AML-193 (cell line): ENCODE measurements around the gene SRRM5.
"Not testable (repeated sequence)": the region's sequence is repeated elsewhere in the genome, so short reads cannot be mapped to it uniquely, and the experiment has no call there.

Source experiments
- DNase-seq, 2 experiments: peaks; one replicate each; lab custom pipeline; 2025; lab: John Stamatoyannopoulos, UW

SRRM5 gene

DNA sequence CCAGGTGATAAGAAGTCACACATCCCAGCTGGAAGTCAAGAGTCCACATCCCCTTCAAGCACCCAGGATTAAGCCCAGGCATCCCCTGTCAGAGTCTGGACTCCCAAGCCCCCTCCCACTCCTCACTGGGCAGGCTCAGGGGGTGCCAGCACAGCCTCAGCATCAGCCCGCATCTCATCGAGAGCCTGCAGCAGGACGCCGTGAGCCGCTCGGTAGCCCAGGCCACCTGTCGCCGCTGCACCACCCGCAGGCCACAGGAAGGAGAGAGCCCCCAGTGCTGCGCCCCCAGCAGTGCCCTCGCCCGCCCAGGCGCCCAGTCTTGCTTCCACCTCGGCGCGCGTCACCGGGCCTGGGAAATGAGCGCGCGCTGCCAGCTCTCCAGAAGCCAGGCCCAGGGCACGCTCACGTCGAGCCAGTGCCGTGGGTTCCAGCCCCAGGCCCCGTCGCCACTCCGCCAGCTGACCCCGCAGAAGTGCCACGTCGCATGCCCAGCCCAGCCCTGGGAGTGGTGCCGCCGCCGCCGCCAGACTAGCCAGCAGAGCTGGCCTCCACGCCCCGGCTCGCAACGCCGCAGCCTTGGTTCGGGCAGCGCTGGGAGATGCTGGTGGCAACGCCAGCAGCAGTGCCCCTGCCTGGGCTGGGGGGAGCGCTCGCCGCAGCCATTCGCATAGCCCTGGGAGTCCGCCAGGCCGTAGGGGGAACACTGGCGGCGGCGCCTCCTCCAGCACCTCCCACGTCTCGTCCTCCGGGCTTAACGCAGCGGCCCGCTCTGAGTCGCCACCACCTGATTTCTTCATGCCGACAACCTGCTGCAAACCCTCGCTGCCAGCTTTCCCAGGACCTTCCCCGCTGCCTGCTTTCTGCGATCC lies 19.8 kb upstream of the SRRM5 start:
- no peak for DNase-seq

DNA sequence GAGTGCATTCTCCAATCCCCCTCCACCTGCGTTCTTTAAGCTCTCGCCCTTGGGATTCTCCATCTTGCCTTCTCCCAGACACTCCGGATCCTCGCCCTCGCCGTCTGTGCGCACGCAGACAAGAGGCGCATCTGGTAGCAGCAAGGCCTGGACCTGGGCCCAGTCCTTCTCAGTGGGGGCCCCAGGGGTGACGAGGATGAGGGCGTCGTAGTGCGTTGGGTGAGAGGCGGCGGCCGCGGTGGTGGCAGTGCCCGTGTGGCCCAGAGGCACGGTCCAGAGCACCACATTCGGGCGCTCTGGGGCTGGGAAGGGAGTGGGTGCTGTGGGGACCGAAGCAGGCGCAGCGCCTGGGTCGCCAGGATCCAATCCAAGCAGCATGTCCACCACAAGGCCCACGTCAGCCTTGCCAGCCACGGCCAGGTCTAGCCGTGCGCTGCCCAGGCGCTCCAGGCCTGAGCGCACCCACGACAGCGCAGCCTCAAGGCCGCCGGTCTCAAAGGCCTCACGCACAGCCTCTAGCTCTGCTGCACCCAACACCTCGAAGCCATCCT lies 19.0 kb upstream of the SRRM5 start:
- no peak for DNase-seq

DNA sequence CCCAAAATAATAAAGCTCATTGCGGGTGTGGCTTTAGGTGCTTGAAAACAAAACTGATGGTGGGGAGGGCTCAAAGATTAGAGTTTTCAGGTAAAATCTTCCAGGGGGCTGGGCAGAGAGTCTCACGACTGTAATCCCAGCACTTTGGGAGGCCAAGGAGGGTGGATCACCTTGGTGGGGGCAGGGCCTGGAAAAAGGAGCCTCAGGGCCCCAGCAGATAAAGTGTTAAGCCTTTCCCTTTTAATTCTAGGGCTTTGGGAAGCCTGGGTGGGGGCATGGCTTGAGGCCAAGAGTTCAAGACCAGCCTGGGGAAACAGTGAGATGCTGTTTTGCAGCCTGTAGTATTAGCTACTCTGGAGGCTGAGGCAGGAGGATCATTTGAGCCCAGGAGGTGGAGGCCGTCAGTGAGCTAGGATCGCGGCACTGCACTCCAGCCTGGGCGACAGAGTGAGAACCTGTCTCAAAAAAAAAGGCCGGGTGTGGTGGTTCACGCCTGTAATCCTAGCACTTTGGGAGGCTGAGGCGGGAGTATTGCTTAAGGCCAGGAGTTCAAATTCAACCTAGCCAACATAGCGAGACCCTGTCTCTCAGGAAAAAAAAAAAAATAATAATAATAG lies 17.7 kb upstream of the SRRM5 start:
- DNase-seq, result no peak

DNA sequence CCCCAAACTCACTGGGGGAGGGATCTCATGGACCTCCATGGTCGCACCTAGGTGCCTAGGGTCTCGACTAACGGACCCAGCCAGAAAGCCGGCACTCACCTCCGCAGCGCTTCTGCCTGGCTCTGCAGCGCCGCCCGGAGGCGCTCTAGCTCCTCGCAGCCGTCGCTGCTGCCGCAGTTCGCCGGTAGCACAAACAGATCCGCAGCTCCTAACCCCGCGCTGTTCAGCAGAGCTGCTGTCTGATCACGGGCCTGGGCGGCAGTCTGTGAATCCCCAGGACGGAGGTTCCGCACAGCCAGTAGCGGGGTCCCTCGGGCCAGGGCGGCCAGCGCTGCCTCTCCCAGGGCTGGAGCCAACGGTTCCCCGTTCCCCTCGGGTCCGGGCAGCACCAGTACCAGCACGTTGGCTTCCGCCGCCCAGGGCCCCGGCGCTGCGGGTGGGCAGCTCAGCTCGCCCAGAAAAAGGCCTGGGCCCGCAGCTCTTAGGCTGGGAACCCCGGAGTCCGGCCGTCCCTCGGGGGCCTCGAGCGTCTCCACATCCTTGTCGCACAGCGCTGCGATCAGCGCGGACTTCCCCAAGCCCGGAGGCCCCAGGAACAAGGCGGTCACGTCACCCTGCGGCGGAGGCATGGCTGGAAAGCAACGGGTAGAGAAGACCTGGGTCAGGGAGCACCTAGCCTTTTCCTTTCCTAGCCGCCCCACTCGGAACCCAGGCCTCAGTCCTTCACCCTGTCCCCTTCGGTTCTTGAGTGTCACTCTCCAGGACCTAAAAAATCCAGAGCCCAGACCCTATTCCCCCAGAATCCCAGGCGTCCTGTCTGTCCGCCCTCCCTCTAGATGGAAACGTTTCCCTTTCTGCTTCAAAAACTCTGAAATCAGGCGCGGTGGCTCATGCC lies 16.9 kb upstream of the SRRM5 start:
- peak; percentile 62 to 67 for DNase-seq

DNA sequence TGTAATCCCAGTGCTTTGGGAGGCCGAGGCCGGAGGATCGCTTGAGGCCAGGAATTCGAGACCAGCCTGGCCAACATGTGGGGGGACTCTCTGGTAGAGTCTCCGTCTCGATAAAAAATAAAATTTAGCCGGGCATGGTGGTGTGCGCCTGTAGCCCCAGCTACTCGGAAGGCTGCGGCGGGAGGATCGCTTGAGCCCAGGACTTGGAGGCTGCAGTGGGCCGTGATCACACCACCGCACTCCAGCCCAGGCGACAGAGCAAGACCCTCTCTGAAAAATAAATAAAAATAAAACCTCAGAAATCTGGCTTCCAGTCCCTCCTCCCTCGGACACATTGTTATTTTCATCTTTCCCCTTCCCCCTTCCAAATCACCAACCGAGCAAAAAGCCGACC lies 16.3 kb upstream of the SRRM5 start:
- no peak for DNase-seq

DNA sequence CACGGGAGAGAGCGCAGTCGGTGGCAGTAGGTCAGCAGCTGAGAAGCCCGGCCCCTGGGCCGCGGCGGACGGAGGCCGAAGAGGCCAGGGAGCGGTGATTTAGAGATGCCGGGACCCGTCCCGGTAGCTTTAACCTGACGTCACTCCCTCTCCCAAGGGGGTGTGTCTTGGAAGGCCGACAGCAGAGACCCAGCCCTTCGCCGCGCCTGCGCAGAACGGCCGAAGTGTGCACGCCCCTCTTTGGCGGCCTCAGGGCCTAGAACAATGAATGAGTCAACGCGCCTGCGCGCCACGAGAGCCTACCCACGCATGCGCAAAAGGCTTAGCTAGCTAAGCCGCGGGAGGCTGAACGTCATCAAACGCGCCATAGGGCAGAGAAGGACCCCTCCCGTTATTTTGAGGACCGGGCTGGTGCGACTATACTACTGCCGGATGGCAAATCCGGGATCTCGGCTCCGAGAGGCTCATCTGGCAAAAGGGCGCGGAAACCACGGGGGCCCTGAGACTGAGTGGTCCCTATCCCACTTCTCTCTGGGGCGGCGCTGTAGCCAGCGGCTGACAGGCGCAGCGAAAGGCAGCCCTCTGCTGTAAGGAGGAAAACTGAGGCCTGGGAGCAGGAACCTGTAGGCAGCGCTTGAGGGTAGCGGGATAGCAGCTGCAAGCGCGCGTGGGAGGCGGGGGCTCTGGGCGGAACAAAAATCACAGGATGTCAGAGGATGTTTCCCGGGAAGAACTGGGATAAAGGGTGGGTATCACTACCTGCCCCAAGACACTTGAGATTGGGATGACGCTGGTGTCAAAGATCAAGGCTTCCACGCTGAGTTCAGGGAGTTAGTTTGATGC lies 15.7 kb upstream of the SRRM5 start, which contains the start of the genes IRGQ and ZNF576:
IRGQ (minus strand) TSS at position 136 of the 843 bp plus-strand sequence. CDS start 796 bp downstream, outside the sequence.
ZNF576 (plus strand) TSS at position 597 of the 843 bp plus-strand sequence. CDS start 514 bp downstream, outside the sequence.
- DNase-seq, result peak; percentile 98

DNA sequence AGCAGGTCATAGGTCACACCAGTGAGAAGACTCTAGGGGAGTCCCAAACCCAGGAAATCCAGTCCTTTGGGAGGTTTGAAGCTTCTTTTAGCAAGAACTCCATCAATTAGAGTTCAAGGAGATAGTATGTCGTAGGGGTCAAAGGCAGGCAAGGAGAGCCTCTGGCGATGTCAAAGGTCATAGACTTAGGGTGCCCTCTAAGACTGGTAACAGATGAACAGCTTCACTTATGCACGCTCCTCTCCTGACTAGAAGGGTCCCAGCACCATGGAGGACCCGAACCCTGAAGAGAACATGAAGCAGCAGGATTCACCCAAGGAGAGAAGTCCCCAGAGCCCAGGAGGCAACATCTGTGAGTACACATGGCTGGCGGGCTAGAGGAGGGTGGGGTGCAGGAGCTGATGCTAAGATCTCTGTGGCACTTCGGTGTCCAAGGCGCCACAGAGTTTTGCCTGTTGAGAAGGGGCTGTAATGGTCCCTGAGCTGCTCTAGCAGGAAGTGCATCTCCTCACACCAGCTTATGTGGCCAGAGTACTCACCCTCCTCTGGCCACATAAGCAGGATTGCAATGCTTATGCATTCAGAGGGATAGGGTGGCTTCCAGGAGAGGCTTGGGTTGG lies 14.9 kb upstream of the SRRM5 start:
- DNase-seq, result no peak

DNA sequence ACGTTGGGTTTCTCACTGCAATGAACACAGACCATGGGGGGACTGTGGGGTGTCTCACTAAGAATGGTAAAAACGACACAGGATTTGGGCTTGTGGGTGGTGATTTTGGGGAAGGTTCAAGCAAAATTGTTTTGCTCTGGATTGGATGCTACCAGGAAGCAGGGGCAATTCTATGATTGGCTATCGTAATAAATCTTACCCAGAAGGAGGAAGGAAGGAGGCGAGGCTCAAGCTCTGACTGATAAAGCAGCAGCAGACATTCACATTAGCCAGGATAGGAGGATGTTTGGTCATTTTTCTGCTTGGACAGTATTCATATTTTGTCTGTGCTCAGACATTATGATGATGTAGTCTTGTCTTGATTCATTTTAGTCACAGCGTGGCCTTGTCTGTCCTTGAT lies 14.0 kb upstream of the SRRM5 start:
- DNase-seq, result no peak

DNA sequence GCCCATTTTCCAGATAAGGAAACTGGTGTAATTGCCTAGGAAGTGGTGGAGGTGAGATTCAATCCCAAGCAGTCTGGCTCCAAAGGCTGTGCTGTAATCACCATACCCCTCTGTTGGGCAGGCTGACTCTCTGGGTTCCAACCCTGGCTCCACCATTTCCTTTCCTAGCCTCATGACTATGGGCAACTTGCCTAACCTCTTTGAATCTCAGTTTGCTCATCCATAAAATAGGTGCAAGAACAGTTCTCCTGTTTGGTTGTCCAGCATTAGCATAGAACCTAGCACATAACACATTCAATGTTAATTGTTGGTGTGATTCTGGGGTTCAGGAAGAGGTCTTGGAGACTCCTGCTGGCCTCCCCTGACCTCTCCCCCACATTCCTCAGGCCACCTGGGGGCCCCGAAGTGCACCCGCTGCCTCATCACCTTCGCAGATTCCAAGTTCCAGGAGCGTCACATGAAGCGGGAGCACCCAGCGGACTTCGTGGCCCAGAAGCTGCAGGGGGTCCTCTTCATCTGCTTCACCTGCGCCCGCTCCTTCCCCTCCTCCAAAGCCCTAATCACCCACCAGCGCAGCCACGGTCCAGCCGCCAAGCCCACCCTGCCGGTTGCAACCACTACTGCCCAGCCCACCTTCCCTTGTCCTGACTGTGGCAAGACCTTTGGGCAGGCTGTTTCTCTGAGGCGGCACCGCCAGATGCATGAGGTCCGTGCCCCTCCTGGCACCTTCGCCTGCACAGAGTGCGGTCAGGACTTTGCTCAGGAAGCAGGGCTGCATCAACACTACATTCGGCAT lies 13.2 kb upstream of the SRRM5 start:
- DNase-seq, result no peak

DNA sequence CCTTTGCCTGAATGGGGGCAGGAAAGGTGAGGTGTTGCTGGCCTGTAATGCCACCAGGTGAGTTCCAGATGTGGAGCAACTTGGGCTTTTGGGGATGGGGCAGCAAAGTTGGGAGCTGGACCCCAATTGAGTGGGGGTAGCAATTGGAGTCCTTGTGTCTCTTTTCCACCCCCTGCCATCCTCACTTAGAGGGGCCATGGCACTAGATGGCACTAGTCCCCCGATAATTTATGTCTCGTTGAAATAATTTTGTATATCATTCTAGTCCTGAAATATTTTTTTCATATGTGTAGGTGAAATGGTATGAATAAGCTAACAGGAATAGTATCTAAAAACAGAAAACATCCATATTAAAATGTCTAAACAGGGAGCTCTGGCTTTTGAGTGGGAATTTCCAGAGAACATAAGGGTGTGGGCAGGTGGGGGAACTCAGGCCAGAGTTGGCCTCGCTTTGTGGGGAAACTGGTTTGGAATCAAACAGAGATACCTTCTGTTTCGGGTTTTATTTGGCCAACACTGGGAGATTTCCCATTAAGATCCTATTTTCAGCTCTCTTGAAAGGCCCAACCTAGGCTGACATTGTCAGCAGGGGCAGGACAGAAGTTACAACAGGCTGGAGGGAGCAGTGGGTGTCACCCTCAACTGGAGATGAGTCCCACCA lies 12.1 kb upstream of the SRRM5 start:
- DNase-seq, result no peak

DNA sequence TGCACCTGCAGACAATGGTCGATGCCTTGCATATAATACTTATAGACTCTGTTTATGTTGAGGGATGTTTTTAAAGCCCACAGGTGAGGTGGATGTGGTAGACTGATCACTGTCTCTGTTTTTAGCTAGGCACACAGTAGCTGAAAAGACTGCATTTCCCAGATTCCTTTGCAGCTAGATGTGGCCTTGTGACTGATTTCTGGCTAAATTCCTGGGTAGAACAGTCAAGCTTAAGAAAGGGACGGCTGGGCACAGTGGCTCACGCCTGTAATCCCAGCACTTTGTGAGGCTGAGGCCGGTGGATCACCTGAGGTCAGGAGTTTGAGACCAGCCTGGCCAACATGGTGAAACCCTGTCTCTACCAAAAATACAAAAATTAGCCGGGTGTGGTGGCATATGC lies 11.6 kb upstream of the SRRM5 start:
- DNase-seq, result not testable (repeated sequence)

DNA sequence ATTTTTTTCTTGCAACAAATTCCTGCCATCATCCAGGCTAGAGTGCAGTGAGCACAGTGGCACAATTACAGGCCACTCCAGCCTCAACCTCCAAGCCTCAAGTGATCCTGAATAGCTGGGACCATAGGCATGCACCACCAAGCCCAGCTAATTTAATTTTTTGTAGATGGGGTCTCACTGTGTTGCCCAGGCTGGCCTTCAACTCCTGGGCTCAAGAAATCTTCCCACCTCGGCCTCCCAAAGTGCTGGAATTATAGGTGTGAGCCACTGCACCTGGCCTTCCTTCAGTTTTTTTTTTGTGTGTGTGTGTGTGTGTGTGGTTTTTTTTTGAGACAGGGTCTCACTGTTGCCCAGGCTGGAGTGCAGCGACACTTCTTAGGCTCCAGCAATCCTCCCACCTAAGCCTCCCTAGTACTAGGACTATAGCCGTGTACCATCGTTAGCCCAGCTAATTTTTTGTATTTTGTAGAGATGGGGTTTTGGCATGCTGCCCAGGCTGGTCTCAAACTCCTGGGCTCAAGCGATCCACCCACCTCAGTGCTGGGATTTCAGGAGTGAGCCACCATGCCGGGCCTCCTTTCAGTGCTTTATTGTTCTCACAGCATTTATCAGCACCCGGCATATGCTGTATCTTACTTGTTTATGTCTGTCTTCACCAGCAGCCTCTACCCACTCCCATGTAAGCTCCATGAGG lies 5.9 kb upstream of the SRRM5 start:
- no peak for DNase-seq

DNA sequence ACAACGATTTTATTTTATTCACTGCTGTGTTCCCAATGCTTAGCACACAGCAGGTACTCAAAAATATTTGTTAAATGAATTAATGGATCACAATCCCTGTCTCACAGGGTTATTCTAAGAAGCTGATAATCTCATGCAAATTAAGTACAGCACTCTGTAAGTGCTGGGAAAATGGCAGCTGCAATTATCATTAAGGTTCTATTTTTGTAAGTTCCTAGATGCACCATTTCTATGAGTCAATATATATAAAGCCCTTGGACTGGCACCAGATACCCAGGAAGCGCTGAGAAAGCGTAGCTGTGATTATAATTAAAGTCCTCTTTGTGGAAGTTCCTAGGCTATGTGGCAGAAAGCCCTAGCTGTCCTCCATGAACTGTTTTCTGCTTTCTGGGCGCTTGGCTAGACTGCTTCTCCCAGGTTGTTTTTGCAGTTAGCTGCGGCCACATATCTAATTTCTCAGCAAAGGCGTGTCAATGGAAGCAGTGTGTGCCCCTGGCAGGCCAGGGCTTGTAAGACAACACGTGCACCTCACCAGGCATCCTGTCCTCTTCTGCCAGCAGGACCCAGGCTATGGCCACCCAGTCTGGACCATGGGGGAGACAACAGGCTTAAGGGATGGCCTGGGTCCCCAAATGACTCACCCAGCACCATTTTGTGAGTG lies 5.2 kb upstream of the SRRM5 start:
- no peak for DNase-seq

DNA sequence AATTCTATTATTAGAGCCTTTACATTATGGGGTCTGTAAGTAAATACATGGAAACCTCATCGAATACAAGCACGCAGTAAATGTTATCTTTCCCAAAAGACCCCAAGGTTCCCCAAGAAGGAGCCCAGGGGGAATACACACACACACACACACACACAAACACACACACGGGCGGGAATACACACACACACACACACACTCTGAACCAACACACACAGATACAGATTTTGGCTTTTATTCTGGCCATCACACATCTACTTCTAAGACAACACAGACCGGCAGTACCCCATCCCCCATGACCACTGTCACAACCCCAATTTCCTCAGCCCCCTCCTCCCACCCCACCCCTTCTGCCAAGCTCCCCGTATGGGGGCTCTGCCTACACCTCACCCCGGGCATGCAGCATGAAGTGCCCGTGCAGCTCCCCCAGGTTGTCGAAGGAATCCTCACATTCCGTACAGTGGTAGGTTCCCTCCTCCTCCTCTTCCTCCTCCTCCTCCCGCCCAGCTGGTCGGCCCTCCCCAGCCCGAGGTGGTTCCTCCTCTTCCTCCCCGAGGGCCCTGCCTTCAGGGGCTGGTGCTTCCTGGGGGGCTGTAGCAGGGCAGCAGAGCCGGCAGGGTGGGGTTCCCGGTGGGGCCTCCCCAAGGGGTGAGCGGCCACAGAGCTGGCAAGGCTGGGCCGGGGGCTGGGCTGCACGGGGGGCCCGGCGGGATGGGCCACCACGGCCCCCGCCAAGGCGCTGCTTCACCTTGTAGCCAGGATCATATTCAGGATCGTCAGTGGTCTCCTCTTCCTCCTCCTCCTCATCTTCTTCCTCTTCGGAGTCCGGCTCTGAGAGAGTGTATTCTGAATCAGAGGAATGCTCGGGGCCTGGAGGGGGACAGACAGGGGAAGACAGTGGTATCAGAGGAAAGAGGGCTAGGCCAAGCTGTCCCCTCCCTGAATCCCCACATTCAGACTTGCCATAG lies 4.4 kb upstream of the SRRM5 start:
- no peak for DNase-seq

DNA sequence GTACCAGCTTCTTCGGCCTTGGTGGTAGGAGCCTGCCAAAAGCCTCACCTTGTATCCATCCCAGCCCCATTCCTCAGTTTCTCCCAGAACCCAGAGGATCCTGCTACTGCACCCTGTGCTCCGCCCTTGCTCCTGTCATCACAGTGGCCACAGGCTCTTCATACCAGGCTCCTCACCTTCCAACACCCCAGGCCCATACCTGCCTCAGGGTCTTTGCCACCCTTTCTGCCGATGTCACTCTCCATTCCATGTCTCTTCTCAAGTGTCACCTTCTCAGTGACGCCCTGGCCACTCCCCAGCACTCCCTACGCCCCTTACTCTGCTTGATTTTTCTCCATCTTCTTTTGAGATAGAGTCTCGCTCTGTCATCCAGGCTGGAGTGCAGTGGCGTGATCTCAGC lies 2.0 kb upstream of the SRRM5 start:
- DNase-seq, result no peak

DNA sequence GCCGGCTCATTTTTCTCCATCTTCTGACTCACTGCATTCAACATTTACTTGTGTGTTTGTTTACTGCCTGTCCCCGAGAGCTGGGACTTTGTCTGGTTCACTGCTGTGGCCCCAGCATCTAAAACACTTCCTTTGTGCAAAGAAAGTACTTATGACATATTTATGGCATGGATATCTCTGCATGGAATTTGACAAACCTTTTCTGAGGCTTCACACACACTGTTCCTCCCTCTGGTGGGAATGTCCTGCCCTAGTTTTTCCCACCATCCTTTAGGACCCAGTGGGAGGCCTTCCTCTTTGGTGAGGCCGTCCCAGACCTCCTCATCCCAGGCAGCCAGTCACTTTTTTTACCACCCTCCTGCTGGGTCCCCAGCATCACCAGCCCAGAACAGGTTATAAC lies 1.4 kb upstream of the SRRM5 start:
- DNase-seq, result no peak

DNA sequence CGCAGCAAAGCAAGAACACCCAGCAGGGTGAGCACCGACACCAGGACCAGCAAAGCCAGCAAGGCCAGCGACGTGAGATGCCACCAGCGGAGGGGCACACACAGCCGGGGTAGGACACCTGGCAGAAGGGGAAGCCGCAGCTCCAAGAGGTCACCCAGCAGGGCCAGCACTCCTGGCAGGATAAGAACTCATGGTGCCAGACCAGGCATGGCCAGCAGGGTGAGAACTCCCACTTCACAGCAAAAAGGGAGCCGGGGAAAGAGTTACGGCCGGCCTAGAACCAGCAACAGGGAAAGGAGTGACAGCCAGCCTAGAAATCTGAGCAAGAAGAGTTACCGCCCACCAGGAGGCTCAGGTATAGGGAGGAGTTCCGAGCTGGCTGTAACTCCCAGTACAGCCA lies 486 bp downstream of the SRRM5 start:
- DNase-seq, result no peak
